OCI-LY1 (cell line): ENCODE data around the gene BIRC5.

Source experiments
- EZH2 ChIP-seq: fragments of 200-600 bp; sonication (generic), shearing (Covaris generic); IDR thresholded peaks from 2 replicates; pipeline ENCODE4 v1.8.0; 2017; ENCODE audit warnings: borderline replicate concordance, mixed run types, mild to moderate bottlenecking, antibody characterized with exemption, low read length, moderate library complexity, mixed read lengths
- TF ChIP-seq, protein P1 (sequence below): fragments of 200-600 bp; sonication (generic), shearing (Covaris generic); IDR thresholded peaks from 2 replicates; pipeline ENCODE4 v1.5.1; 2017; ENCODE audit warnings: mild to moderate bottlenecking, antibody characterized with exemption, low read length, moderate library complexity, mixed read lengths

DNA sequence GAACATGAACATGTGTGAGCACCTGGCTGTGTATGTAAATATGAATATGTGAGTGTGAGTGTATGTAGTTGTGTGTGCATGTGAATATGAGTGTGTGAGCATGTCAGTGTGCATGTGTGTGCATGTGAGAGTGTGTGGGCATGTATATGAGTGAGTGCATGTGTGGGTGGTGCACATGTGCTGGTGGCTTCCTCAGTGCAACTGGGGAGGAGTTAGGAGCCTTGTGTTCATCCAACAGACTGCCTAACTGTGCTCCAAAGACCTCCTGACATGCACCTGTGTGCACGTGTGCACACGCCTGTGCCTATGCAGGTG lies 18.8 kb downstream of the BIRC5 start:
- TF ChIP-seq, protein P1, sequence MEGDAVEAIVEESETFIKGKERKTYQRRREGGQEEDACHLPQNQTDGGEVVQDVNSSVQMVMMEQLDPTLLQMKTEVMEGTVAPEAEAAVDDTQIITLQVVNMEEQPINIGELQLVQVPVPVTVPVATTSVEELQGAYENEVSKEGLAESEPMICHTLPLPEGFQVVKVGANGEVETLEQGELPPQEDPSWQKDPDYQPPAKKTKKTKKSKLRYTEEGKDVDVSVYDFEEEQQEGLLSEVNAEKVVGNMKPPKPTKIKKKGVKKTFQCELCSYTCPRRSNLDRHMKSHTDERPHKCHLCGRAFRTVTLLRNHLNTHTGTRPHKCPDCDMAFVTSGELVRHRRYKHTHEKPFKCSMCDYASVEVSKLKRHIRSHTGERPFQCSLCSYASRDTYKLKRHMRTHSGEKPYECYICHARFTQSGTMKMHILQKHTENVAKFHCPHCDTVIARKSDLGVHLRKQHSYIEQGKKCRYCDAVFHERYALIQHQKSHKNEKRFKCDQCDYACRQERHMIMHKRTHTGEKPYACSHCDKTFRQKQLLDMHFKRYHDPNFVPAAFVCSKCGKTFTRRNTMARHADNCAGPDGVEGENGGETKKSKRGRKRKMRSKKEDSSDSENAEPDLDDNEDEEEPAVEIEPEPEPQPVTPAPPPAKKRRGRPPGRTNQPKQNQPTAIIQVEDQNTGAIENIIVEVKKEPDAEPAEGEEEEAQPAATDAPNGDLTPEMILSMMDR, result no peak
- no peak for TF ChIP-seq EZH2
